ENCODE measurements around the gene FMNL1.

GRCh38 chr17:45177563-45177962, 44.1 kb upstream of the FMNL1 start:
- TF ChIP-seq CTCF (IDR thresholded peaks at IDR 0.05) (no peak), EZH2 (IDR thresholded peaks at IDR 0.05) (no peak)

Data from neural progenitor cell (in vitro differentiated cells).